ENCODE measurements around the gene PITPNM1.

PITPNM1 gene

DNA sequence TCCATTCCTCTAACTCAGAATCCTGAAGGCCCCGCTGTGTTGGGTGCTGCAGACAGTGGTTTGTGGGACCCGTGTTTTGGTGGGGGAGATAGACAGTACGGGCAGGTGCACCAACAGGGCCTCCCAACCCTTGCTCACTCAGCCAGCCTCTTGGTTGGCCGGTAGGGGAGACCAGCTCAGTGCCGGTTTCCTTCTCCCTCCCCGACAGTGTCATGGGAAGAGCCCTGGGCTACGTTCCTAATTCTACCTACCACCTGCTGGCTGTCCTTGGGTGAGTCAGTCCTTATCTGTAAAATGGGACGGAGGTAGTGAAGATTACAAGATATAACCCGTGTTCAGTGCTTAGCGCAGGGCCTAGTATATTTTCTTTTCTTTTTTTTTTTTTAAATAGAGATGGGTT, 42.0 kb downstream of the PITPNM1 start:
- no peak for DNase-seq

DNA sequence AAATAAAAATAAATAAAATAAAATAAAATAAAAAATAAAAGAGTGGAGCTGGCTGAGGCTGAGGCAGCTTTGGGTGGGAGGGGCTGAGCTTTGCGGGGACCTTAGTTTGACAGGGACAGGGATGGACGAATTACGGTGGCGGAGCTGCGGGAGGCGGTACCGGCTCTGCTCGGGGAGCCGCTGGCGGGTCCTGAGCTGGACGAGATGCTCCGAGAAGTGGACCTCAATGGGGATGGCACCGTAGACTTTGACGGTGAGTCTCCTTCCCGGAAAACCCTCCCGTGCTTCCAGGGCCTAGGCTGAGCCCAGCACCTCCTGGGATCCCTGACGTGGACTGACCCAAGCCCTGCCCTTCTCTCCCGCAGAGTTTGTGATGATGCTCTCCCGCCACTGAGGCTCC, 46.9 kb downstream of the PITPNM1 start:
- no peak for DNase-seq

DNA sequence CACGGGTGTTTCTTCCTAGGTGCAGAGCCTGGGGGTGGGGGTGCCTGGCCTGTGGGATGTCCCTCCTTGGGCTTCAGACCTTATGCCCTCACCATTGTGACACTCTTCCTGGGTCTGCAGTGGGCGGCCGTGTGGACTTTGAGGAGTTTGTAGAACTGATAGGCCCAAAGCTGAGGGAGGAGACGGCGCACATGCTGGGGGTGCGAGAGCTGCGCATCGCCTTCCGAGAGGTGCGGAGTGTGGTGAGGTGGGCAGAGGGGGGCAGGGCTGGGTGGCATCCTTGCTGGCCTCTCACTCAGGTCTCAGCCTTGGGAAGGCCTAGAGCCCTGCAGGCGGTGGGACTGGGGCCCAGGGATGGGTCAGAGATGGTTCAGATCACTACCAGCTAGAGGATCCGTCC, 47.7 kb downstream of the PITPNM1 start:
- no peak for DNase-seq

DNA sequence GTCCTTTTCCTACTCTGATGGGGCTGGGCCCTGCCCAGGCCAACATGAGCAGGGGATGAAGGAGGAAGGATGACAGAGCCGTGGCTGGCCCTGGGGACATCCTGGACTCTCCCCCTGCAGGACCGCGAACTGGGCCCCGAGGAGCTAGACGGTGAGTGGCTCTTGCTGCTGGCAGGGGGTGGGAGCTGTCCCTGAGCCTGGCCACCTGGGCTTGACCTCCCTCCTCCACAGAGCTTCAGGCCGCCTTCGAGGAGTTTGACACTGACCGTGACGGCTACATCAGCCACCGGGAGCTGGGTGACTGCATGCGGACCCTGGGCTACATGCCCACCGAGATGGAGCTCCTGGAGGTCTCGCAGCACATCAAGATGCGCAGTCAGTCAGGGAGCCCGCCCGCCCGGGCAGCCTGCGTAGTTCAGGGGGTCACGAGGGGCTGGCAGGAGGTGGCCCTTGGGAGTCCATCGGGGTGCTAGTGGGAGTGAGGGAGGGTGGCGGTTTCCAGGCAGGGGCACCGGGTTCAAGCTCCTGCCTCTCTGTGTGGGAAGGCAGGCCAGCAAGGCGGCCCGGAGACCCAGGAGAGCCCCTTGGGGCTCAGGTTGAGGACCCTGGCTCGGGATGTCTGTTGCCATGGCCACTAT, 49.0 kb downstream of the PITPNM1 start:
- DNase-seq = no peak

DNA sequence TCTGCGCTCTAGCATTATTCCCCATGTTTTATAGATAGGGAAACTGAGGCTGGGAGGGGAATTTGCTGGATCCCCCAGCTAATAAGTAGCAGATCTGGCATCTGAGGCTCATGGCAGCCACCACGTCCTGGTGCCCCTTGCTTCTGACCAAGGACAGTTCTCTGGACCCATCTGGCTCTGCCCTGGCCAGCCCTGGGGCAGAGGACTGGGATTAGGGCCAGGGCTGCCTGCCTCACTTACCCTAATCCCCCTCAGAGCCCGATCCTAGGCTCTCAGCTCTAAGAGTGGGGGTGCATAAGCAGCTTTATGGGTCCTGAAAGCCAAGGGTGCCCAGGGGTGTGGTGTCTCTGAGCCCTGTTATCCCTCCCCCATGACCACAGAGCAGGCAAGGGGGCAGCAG, 50.1 kb downstream of the PITPNM1 start, which contains the start of gene CABP4:
TSS of gene CABP4 (plus strand) at position 301 of the 400 bp plus-strand sequence. CDS start at position 371, 70 bp downstream.
- DNase-seq = no peak

DNA sequence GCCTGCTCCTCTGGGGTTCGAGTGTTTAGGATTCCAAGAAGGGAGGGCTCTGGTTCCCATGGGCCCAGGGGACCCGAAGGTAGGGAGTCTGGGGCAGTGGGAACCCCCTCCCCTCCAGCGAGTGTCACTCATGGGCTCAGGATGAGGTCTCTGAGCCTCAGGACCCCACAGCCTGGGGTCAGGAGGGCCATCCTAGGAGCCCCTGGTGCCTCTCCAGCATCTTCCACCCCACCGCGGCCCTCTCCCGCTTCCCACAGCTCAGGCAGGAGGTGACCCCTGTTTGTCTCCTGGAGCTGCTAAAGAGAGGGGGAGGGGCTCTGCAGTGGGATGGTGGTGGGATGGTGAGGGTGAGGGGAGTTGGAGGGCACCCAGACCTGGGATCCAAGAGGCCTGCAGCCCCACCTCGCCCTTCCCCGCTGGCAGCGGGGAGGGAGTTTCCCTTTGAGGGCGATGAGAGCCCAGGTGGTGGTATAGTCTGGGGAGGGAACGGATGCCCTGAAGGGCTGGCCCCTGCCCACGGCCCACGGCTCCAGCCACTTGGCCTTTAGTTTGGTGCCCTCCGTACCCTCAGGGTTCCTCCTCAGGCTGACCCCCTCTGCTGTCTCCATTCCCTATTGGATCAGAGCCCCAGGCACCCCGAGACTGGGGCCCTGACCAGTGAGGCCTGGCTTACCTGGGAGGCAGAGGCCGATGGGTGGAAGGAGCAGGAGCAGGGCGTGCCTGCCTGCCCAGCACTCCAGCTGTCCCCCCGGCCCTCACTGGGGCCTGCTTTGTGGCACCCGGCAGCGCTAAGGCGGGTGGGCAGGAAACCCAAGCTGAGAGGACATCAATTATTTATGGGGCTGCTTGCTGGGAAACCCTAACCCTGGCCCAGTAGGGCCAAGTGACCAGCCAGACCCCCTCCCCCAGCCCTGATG, 51.1 kb downstream of the PITPNM1 start:
- DNase-seq = no peak

DNA sequence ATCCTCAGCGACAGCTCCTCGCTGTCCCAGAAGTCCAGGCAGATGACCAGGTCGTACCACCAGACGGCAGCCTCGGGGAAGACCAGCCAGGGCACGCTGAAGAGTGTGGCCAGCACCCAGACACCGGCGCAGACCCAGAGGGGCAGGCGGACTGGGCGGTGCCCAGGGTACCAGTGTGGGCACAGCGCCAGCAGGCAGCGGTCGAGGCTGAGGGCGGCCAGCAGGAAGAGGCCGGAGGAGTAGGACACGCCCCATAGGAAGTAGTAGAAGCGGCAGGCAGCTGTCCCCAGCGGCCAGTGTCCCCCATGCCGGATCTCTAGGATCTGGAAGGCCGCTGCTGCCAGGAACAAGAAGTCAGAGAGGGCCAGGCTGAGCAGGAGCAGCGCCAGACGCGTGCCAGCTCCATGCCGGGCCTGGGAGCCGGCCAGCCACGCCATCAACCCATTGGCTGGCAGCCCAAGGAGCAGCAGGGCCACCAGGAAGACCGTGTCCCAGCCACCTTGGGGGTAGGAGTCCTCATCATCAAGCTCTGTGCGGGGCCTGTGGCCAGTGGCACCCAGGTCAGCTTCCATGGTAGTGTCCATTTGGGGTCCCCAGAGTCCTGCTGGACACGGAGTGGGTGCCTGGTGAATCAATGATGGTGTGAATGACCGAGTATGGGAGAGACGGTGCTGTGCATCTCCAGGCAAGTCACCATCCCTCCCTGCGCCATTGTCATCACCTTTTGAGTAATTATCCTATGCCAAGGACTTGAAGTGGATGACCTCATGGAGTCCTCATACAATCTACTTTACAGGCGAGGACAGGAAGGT, 52.8 kb downstream of the PITPNM1 start, which contains the start of gene GPR152:
TSS of gene GPR152 (minus strand) at position 589 of the 812 bp plus-strand sequence. CDS start at position 584, 5 bp downstream.
- DNase-seq = no peak

DNA sequence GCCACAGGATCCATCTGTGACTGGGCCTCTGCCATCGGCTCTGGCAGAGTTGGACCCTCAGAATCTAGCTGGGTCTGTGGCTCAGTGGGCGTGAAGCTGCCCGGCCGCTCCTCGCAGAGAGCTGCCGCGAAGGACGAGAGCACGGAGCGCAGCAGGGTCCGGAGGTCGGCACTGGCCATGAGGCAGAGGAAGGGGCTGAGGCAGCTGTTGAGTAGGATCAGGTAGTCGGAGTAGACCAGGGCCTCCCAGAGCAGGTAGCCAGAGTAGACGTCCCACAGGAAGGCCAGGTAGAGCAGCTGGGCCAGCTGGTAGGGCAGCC, 53.5 kb downstream of the PITPNM1 start:
- no peak for DNase-seq

DNA sequence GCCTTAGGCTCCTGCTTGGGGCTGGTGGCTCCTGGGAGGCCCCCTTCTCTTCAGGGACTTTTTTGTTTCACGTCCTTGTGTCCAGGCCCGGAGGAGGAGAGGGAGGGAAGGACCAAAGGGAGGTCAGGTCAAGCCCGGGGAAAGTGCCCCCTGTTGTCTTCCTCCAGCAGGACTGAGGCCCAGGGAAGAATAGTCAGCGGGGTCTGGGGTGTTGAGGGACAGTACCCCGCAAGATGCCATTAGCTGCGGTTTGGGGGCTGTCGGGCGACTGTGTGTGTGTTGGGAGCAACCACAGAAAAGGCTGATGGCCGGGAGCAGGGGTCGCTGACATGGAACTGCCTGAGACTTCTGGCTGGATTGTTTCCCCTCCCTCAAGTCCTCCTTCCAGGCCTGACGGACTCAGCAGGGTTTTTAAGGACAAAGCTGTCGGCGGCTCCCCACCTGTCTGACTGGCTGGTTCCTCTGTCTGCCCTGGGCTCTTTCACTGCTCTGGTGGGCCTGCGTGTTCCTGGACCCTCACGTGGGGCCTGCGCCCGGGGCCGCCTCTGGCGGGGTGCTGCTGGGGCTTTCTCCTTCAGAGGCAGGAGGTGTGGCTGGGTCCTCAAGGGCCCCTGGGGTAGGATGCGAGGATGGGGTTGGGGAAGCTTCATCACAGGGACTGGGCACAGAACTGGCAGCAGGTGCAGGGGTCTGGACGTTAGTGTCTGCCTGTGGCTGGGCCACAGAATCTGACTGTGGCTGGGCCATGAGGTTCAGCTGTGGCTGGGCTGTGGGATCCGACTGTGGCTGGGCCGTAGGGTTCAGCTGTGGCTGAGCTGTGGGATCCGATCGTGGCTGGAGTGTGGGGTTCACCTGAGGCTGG, 54.1 kb downstream of the PITPNM1 start:
- DNase-seq = no peak

DNA sequence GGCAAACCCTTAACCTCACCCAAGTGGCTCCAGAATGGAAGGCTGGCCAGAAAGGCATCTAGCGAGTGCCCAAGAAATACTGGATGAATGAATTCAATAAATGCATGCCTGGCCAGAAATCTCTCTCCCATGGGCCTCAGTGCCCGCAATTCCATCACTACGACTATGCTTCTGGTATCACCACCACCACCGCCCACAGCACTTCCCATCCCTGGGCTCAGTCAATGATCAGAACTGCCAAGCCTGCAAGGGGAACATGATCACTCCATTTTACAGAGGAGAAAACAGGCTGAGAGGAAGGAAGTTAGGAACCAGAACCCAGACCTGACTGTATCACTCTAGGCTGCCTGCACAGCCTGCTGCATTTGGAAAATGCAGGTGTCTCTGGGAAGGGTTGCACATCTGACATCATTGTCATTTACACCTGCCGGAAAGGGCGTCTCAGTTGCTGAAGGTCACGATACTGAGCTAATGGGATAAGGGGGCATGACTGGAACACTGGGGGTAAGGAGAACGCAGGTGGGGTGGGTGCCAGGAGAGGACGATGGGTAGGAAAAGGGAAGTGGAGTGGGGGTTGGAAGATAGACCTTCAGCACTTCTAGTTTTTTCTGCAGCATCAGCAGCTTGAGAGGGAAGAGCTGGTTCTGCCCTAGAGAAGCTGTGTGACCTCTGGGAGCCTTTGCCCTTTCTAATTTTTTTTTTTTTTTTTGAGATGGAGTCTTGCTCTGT, 55.9 kb downstream of the PITPNM1 start:
- DNase-seq = no peak

DNA sequence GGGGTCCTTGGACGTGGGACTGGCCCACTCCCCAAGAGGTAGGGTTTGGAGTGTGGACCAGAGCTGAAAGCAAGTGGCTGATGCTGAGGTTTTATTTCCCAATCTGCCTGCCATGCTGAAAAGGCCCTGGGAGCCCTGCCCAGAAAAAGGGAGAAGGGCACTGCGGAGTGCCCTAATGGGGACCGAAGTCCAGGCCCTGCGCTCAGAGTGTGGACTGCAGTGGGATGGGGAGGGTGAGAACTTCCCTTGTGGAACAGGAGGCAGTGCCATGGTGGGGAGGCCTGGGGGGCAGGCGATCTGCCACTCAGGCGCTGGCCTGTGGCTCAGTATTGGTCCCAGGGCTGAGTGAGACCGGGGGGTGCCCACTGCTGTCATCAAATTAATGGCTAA, 56.9 kb downstream of the PITPNM1 start:
- DNase-seq = no peak

DNA sequence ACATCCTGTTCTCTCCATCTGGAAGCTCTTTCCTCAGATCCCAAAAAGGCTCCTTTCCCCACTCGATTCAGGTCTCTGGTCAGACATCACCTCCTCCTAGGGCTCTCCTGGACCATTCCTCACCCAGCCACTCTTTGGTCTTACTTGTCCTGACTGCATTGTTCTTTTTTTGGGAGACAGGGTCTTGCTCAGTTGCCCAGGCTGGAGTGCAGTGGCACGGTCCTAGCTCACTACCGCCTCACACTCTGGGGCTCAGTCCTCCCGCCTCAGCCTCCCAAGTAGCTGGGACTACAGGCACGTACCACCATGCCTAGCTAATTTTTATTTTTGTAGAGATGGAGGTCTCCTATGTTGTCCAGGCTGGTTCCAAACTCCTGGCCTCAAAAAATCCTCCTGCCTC, 59.6 kb downstream of the PITPNM1 start:
- no peak for DNase-seq

DNA sequence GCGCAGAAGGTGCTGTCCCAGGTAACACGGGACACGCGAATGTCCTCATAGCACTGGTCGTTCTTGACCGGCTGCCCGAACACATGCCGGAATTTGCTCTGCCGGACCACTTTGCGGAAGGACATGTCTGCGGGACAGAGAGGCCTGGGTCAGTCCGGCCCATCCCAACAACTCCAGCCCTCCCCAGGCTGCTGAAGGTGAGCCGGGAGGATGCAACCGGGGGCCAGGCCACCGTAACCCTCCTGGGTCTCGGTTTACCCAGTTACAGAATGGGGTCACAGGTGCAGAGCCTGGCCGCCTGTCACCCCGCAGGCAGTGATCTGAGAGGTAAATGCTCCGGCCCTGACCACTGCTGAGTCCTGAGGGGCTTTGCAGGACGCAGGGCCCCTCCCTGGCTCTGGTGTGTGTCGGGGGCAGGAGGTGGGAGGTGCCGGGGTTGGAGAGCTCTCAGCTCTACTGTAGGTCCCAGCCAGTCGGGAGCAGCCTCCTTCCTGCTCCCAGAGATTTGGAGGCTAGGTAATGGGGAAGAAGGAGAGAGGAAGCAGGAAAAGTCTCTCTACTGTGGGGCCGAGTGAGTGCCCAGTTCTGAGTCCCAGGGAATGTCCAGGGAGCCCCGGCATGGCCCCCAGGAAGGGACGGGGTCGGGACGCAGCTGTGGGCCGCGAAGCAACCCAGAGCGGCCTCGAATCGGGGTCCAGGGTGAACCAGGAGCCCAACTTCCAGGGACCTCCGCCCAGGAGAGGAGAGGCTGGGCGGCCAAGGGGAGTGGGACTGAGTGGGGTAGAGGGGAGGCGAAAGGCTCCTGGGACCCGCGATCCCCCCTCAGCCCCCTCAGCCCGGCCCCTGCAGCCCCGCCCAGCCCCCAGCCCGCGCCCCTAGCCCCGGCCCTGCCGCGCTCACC, 62.4 kb downstream of the PITPNM1 start:
- no peak for DNase-seq

Data from activated CD4-positive, alpha-beta T cell treated with anti-CD3 and anti-CD28 coated beads, Interleukin-2, amount 50 U/mL, for 4 hours (primary cell).